ENCODE results near the gene CPED1.
"Not testable (repeated sequence)": the region's sequence is repeated elsewhere in the genome, so short reads cannot be mapped to it uniquely, and the experiment has no call there.

CPED1 gene

DNA sequence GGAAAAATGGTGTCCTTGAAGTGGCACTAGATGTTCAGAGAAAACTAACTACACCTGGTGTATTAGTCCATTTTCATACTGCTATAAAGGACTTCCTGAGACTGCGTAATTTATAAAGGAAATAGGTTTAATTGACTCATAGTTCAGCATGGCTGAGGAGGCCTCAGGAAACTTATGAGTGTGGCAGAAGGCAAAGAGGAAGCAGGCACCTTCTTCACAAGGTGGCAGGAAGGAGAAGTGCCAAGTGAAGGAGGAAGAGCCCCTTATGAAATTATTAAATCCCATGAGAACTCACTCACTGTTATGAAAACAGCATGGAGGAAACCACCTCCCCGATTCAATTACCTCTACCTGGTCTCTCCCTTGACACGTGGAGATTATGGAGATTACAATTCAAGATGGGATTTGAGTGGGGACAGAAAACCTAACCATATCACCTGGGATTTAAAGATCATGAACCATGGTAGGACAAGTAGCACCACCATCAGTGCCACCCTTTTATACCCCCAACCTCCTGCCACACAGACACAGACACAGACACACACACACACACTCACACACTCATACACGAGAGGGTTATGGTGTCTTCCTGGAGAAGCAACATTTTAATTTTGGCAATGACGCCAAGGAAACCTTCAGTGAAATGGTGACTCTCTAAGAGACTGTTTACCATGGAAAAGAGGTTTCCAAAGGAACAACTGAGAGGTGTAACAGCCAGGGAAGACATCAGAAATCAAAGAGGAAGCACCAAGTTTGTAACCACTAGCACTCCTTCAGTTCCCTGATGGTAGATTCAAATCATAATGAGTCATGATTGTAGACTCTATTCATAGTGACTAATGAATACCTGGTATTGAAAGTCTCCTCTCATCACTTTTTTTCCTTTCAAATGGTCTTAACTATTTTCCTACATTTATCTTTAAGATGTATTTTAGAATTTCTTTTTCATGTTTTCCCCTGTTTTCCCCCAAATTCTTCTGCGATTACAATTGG lies 298.5 kb downstream of the CPED1 start:
- no peak for DNase-seq (ENCODE audit: low read depth)

DNA sequence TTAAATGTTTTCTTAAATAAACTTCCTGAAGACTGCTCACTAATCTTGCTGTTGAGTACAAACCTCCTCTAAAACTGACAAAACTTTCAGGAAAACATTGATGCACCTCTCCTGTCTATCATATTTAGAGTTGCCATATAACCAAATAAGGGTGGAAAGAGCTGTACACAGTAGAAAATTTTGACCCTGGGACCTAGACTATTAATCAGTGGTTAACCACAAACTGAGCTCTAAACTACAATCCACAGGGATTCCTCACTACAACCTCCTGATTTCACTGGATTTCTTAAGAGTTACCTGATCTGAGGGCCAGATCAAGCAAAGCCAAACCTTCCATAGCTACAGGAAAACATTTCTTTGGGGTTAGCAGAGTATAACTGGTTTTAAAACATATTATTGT lies 300.4 kb downstream of the CPED1 start:
- DNase-seq (ENCODE audit: low read depth) = peak; percentile 35

DNA sequence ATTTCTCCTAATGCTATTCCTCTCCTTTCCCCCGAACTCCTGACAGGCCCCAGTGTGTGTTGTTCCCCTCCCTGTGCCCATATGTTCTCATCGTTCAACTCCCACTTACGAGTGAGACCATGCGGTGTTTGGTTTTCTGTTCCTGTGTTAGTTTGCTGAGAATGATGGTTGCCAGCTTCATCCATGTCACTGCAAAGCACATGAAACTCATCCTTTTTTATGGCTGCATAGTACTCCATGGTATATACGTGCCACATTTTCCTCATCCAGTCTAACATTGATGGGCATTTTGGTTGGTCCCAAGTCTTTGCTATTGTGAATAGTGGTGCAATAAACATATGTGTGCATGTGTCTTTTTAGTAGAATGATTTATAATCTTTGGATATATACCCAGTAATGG lies 301.4 kb downstream of the CPED1 start:
- DNase-seq (ENCODE audit: low read depth) = not testable (repeated sequence)

DNA sequence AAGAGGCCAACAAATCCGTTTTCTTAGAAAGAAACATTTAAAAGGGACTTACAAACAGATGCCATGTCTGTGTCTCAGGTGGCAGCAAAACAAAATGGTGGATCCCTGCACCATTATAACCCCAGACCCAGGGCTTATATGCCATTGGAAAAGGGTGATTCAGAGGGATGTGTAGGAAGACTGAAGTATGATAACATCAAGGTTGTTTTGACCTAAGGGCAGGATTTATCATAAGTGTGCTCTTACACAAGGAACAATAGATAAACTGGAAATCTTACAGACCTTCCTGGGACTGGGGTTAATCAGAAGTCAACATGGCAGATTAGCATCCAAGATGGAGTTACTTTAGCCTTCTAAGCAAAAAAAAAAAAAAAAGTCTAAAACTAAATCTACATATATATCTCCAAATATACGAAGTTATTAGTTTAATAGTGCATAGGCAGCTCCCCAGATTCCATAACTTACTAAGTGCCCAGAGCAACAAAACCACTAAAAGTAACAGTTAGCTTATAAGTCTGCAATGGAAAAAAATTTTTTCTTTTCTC lies 306.0 kb downstream of the CPED1 start:
- DNase-seq (ENCODE audit: low read depth) = no peak

- no peak for DNase-seq (ENCODE audit: low read depth)
Observed at GRCh38 chr7:121297843-121298242, 309.3 kb downstream of the CPED1 start.

- no peak for DNase-seq (ENCODE audit: low read depth)
Observed at GRCh38 chr7:121298831-121299239, 310.3 kb downstream of the CPED1 start.

GRCh38 chr7:121300685-121301420 lies 312.3 kb downstream of the CPED1 start:
- DNase-seq (ENCODE audit: low read depth) = no peak

- DNase-seq (ENCODE audit: low read depth) = no peak
Observed at GRCh38 chr7:121301446-121302213, 313.1 kb downstream of the CPED1 start.

- no peak for DNase-seq (ENCODE audit: low read depth)
Observed at GRCh38 chr7:121302214-121302745, 313.8 kb downstream of the CPED1 start.

DNA sequence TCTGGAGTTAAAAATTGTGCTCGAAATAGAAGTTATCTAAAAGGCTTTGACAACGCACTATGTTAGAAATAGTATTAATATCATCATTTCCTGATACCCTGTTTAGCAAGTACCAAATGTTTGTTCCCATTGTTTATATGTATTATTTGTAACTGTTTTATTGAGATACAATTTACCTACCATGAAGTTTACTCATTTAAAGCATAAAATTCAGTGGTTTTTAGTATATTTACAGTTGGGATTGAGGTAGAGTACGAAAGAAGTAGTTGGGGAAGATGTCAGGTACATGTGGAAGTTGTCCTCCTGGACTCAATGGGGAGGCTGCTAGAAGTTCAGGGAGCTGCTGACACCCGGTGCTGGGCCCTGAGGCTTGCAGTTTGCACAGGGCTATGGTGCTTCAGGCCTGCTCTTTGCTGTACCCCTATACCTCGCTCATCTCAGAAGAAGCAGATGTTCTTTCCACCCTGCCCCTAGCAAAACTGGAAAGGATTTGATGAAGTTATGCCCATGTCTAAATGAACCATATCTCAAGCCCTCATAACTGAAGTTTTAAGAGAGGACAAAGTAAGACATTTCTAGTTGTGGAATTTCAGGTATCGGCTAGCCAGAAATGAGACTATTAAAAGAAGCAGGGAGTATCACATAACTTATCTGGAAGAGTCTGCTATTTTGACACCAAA lies 315.1 kb downstream of the CPED1 start:
- no peak for DNase-seq (ENCODE audit: low read depth)

DNA sequence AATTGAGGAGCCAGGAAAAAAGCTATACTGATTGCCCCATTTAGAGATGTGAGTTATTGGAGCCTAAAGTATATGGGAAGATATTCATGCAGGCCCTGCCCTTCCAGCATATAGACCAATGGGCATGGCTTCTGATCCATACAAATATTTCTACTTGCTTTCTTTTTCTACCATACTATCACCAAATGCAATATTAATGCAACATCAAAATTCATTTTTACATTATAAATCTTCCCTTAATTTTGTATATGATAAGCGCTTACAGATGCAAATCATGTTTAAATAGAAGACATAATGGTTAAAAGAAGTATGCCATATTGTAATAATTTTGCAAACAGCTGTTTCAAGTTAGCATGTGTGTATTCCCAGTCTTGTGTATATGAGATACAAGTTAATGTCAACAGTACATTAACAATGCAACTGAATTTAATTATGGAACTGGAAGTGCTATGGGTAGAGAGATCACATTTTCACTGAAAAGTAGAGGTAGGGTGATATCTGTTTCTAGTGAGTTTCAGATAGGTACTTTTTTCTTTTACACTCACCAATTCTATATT lies 315.7 kb downstream of the CPED1 start:
- no peak for DNase-seq (ENCODE audit: low read depth)

DNA sequence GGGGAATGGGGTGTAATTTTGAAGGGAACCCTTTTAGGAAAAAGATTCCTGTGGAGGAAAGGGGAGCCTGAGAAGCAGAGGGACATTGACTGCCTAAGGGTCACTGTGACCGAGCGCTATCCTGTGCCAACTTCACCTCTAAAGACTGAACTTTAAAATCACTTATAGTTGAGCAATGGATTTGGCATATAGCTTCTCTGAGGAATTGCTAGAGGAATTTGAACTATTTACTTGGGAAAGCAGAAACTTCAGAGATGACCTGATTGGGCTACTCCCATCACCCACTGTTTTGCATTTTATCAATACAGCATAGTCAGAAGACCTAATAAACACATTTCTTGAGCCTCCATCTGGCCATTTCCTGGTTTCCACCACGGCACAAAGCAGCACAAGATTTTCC lies 316.6 kb downstream of the CPED1 start:
- DNase-seq (ENCODE audit: low read depth) = no peak

- no peak for DNase-seq (ENCODE audit: low read depth)
Observed at GRCh38 chr7:121306565-121306964, 318.1 kb downstream of the CPED1 start.

DNA sequence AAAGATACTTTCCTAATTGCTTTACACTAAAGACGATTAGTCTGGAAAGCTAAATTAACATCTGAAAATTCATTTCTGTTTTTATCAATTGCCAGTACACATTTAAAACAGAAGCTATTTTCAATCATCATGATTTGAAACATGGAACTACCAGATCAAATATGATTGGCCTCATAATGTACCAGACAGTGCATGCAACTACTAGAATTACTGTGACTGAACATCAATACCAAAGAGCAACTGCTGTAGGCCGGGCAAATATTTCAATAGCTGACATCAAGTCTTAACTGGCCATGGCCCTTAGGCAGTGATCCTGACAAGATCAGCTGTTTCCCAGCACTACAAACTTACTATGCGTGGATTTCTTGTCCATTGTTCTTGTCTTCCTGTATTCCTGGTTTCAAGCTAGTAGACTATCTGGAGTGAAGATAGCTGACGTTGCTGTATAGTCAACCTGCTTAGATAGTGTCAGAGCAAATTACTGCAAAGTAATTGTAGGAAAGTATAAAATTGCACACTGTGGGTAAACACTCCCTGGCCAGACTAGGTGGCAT lies 318.6 kb downstream of the CPED1 start:
- no peak for DNase-seq (ENCODE audit: low read depth)

DNA sequence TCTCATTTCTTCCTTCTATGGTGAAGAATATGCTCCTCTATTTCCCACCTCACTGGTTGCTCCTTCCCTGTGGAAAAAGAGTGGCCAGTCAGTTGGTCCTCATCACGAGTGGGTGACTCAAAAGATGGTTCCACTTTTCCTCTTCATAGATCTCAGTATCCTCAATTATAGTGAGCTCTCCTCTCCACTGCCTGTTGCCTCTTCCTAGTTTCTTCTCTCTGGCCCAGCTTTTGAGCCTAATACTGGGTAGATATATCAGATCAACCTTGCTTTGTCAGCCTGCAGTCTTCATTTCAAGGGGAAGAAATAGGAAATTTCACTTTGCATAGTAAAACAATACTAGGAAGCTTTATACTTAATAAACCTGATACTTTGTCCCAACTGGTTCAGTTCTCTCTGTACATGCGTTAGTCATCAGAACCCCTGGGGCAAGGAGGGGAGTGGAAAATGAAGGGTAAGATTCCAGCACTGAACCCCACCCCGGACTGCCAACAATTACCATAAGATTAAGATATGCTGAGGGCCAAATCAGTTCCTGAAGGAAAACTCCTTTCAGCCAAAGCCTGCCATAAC lies 324.8 kb downstream of the CPED1 start:
- no peak for DNase-seq (ENCODE audit: low read depth)

GRCh38 chr7:121313793-121314676 lies 325.5 kb downstream of the CPED1 start:
- no peak for DNase-seq (ENCODE audit: low read depth)

DNA sequence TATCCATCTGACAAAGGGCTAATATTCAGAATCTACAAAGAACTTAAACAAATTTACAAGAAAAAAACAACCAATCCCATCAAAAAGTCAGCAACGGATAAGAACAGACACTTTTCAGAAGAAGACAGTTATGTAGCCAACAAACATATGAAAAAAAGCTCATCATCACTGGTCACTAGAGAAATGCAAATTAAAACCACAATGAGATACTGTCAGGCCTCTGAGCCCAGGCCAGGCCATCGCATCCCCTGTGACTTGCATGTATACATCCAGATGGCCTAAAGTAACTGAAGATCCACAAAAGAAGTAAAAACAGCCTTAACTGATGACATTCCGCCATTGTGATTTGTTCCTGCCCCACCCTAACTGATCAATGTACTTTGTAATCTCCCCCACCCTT lies 326.7 kb downstream of the CPED1 start:
- not testable (repeated sequence) for DNase-seq (ENCODE audit: low read depth)

GRCh38 chr7:121322460-121322859 lies 333.9 kb downstream of the CPED1 start:
- no peak for DNase-seq (ENCODE audit: low read depth)
